Naive B cell (primary cell): ENCODE measurements around the gene MGMT. TPM values are rescaled to one million over a fixed set of nuclear protein-coding genes. Genes with fewer than 3 reads are reported as not detected.

Experiments
- ATAC-seq, 2 donors: fragments of 150-1000 bp; cut with Tn5 transposase; 2 replicates each; pipeline ENCODE4 v1.10.0; 2021; ENCODE audit warnings: low read depth in 2 of 2, mild to moderate bottlenecking in 2 of 2, moderate library complexity in 2 of 2
- DNase-seq: peaks from one replicate; pipeline ENCODE4 v3.0.0; 2022
- H3K27ac Mint-ChIP-seq, 6 donors: one replicate each; pipeline ENCODE4 v1.8.0; 2020 to 2022; ENCODE audit warnings: mild to moderate bottlenecking in 6 of 6, mixed read lengths in 6 of 6, moderate library complexity in 5 of 6, inconsistent platforms in 2 of 6
- H3K27me3 Mint-ChIP-seq, 3 donors: one replicate each; pipeline ENCODE4 v1.8.0; 2021 to 2022; ENCODE audit warnings: mixed read lengths in 3 of 3, mild to moderate bottlenecking in 1 of 3
- H3K36me3 Mint-ChIP-seq, 2 donors: one replicate each; pipeline ENCODE4 v1.8.0; 2020 to 2022; ENCODE audit warnings: mixed read lengths in 2 of 2, inconsistent platforms in 1 of 2, mild to moderate bottlenecking in 1 of 2
- H3K4me1 Mint-ChIP-seq, 3 donors: one replicate each; pipeline ENCODE4 v1.8.0; 2020 to 2022; ENCODE audit warnings: mixed read lengths in 3 of 3, inconsistent platforms in 1 of 3, mild to moderate bottlenecking in 1 of 3, moderate library complexity in 1 of 3
- H3K4me3 Mint-ChIP-seq, 8 donors: one replicate each; pipeline ENCODE4 v1.8.0; 2020 to 2022; ENCODE audit warnings: mild to moderate bottlenecking in 8 of 8, mixed read lengths in 8 of 8, moderate library complexity in 8 of 8, inconsistent platforms in 2 of 8
- H3K9me3 Mint-ChIP-seq, 7 donors: one replicate each; pipeline ENCODE4 v1.8.0; 2020 to 2022; ENCODE audit warnings: mixed read lengths in 7 of 7, mild to moderate bottlenecking in 5 of 7, inconsistent platforms in 2 of 7, moderate library complexity in 1 of 7
- polyA plus RNA-seq, 6 donors: library from polyadenylated mRNA; unstranded; fragments of 300-500 nt; fragmentation: Illumina TruSeq; gene quantifications; one replicate each; pipeline ENCODE4 v1.2.3, GENCODE V29; 2021; ENCODE audit warnings: low read depth in 6 of 6

The MGMT gene
- polyA plus RNA-seq, 6 donors from 2014 or later: 29.3 to 46.2 (median 38.2) TPM

GRCh38 chr10:129697463-129698247 is 230.6 kb downstream of the MGMT start:
- Mint-ChIP-seq H3K9me3 (no peaks in the 10 kb centered on the region), H3K36me3 (peaks cover 0 to 5% of the 10 kb centered on the region in 2 donors), H3K27me3 (no peaks in the 10 kb centered on the region), H3K4me3 (no peak overlapping the region), H3K27ac (no peak overlapping the region), H3K4me1 (peaks cover 6 to 8% (median 7%) of the 10 kb centered on the region in 3 donors)
- DNase-seq: no peak
- no peak for ATAC-seq

GRCh38 chr10:129699722-129700340 is 232.8 kb downstream of the MGMT start:
- no peak overlapping the region for H3K27ac Mint-ChIP-seq
- H3K4me1 Mint-ChIP-seq: peaks cover 12 to 20% (median 20%) of the 10 kb centered on the region in 3 donors
- ATAC-seq: no peak
- peaks cover 0 to 8% of the 10 kb centered on the region in 2 donors for H3K36me3 Mint-ChIP-seq
- H3K9me3 Mint-ChIP-seq: no peaks in the 10 kb centered on the region
- H3K4me3 Mint-ChIP-seq: no peak overlapping the region
- H3K27me3 Mint-ChIP-seq: no peaks in the 10 kb centered on the region
- DNase-seq: no peak

- H3K27me3 Mint-ChIP-seq: no peaks in the 10 kb centered on the region
- ATAC-seq (no peak), DNase-seq (no peak)
- H3K27ac Mint-ChIP-seq: no peak overlapping the region
- H3K4me3 Mint-ChIP-seq: peak overlapping the region in 2 of 8 donors; percentile 22 to 29
- H3K9me3 Mint-ChIP-seq: no peaks in the 10 kb centered on the region
- H3K4me1 Mint-ChIP-seq: peaks cover 9 to 20% (median 20%) of the 10 kb centered on the region in 3 donors
- H3K36me3 Mint-ChIP-seq: peaks cover 0 to 10% of the 10 kb centered on the region in 2 donors
These were observed 235.6 kb downstream of the MGMT start for GRCh38 chr10:129702605-129703004.

GRCh38 chr10:129703287-129704137 is 236.5 kb downstream of the MGMT start:
- Mint-ChIP-seq H3K4me1 (peaks cover 9 to 20% (median 20%) of the 10 kb centered on the region in 3 donors), H3K27me3 (no peaks in the 10 kb centered on the region), H3K9me3 (no peaks in the 10 kb centered on the region), H3K27ac (peak overlapping the region in 3 of 6 donors; percentile 6), H3K4me3 (peak overlapping the region in 1 of 8 donors; percentile 74), H3K36me3 (peaks cover 0 to 19% of the 10 kb centered on the region in 2 donors)
- ATAC-seq: no peak
- no peak for DNase-seq

GRCh38 chr10:129704225-129704624 is 237.2 kb downstream of the MGMT start:
- Mint-ChIP-seq H3K9me3 (no peaks in the 10 kb centered on the region), H3K36me3 (peaks cover 5 to 26% of the 10 kb centered on the region in 2 donors), H3K27me3 (no peaks in the 10 kb centered on the region), H3K4me1 (peaks cover 9 to 20% (median 20%) of the 10 kb centered on the region in 3 donors), H3K4me3 (no peak overlapping the region), H3K27ac (no peak overlapping the region)
- no peak for DNase-seq
- ATAC-seq: no peak

- Mint-ChIP-seq H3K9me3 (no peaks in the 10 kb centered on the region), H3K4me1 (peaks cover 9 to 20% (median 20%) of the 10 kb centered on the region in 3 donors), H3K27ac (peak overlapping the region in 1 of 6 donors; percentile 20), H3K4me3 (peak overlapping the region in 1 of 8 donors; percentile 64), H3K27me3 (no peaks in the 10 kb centered on the region), H3K36me3 (peaks cover 8 to 28% of the 10 kb centered on the region in 2 donors)
- DNase-seq (no peak), ATAC-seq (no peak)
These were observed 237.9 kb downstream of the MGMT start for GRCh38 chr10:129704786-129705525.

- no peaks in the 10 kb centered on the region for H3K27me3 Mint-ChIP-seq
- no peak overlapping the region for H3K27ac Mint-ChIP-seq
- peaks cover 9 to 20% (median 18%) of the 10 kb centered on the region in 3 donors for H3K4me1 Mint-ChIP-seq
- DNase-seq: no peak
- no peak for ATAC-seq
- no peak overlapping the region for H3K4me3 Mint-ChIP-seq
- peaks cover 8 to 28% of the 10 kb centered on the region in 2 donors for H3K36me3 Mint-ChIP-seq
- H3K9me3 Mint-ChIP-seq: no peaks in the 10 kb centered on the region
These were observed 238.6 kb downstream of the MGMT start for GRCh38 chr10:129705676-129706075.

GRCh38 chr10:129706081-129706480 is 239.0 kb downstream of the MGMT start:
- H3K4me1 Mint-ChIP-seq: peaks cover 9 to 20% (median 18%) of the 10 kb centered on the region in 3 donors
- DNase-seq (no peak), ATAC-seq (no peak)
- peaks cover 8 to 28% of the 10 kb centered on the region in 2 donors for H3K36me3 Mint-ChIP-seq
- H3K4me3 Mint-ChIP-seq: no peak overlapping the region
- no peaks in the 10 kb centered on the region for H3K9me3 Mint-ChIP-seq
- H3K27me3 Mint-ChIP-seq: no peaks in the 10 kb centered on the region
- no peak overlapping the region for H3K27ac Mint-ChIP-seq

GRCh38 chr10:129706523-129706922 is 239.5 kb downstream of the MGMT start:
- H3K27ac Mint-ChIP-seq: peak overlapping the region in 1 of 6 donors; percentile 11
- peaks cover 8 to 28% of the 10 kb centered on the region in 2 donors for H3K36me3 Mint-ChIP-seq

GRCh38 chr10:129707406-129708388 is 240.7 kb downstream of the MGMT start:
- H3K27ac Mint-ChIP-seq: peak overlapping the region in 1 of 6 donors; percentile 62
- peaks cover 5 to 13% (median 11%) of the 10 kb centered on the region in 3 donors for H3K4me1 Mint-ChIP-seq
- ATAC-seq: no peak
- no peak for DNase-seq
- no peak overlapping the region for H3K4me3 Mint-ChIP-seq
- H3K27me3 Mint-ChIP-seq: no peaks in the 10 kb centered on the region
- H3K36me3 Mint-ChIP-seq: peaks cover 14 to 28% of the 10 kb centered on the region in 2 donors
- H3K9me3 Mint-ChIP-seq: no peaks in the 10 kb centered on the region

More at GRCh38 chr10:129706523-129706922, 239.5 kb downstream of the MGMT start:
- Mint-ChIP-seq H3K9me3 (no peaks in the 10 kb centered on the region), H3K4me3 (no peak overlapping the region), H3K27me3 (no peaks in the 10 kb centered on the region), H3K4me1 (peaks cover 9 to 20% (median 18%) of the 10 kb centered on the region in 3 donors)
- DNase-seq (no peak), ATAC-seq (no peak)

- Mint-ChIP-seq H3K27ac (no peak overlapping the region), H3K4me1 (peaks cover 0 to under 1% (median under 1%) of the 10 kb centered on the region in 3 donors), H3K9me3 (no peaks in the 10 kb centered on the region), H3K27me3 (no peaks in the 10 kb centered on the region), H3K4me3 (no peak overlapping the region), H3K36me3 (peaks cover 16 to 28% of the 10 kb centered on the region in 2 donors)
- no peak for DNase-seq
- no peak for ATAC-seq
These were observed 242.1 kb downstream of the MGMT start for GRCh38 chr10:129709101-129709500.
